Activated CD4-positive, alpha-beta memory T cell treated with anti-CD3 and anti-CD28 coated beads for 36 hours (primary cell): ENCODE data around the gene GAS6. TPM values are rescaled to one million over a fixed set of nuclear protein-coding genes. Genes with fewer than 3 reads are reported as not detected.
"Not testable (repeated sequence)": the region's sequence is repeated elsewhere in the genome, so short reads cannot be mapped to it uniquely, and the experiment has no call there.

Experiments
- CTCF ChIA-PET: fragments of 350-600 bp; sonication (Branson Sonifier 250); formaldehyde crosslinking; loops from one replicate; lab custom pipeline; 2021; ENCODE audit warnings: antibody characterized with exemption, inconsistent platforms; lab: Charles Lee
- POLR2A ChIA-PET: fragments of 350-600 bp; sonication (Branson Sonifier 250); formaldehyde crosslinking; loops from one replicate; lab custom pipeline; 2021; ENCODE audit warnings: antibody characterized with exemption; lab: Charles Lee
- DNase-seq: peaks from one replicate; pipeline ENCODE4 v3.0.0-alpha.2; 2020
- H3K27ac Mint-ChIP-seq: one replicate; pipeline ENCODE4 v1.8.0; 2021; ENCODE audit warnings: mixed read lengths
- H3K27me3 Mint-ChIP-seq: one replicate; pipeline ENCODE4 v1.8.0; 2021; ENCODE audit warnings: mixed read lengths
- H3K36me3 Mint-ChIP-seq: one replicate; pipeline ENCODE4 v1.8.0; 2021; ENCODE audit warnings: mixed read lengths
- H3K4me1 Mint-ChIP-seq: one replicate; pipeline ENCODE4 v1.8.0; 2021; ENCODE audit warnings: low read depth, mixed read lengths
- H3K4me3 Mint-ChIP-seq: one replicate; pipeline ENCODE4 v1.8.0; 2021; ENCODE audit warnings: mild to moderate bottlenecking, mixed read lengths
- H3K9me3 Mint-ChIP-seq: one replicate; pipeline ENCODE4 v1.8.0; 2021; ENCODE audit warnings: mixed read lengths
- intact Hi-C: fragments of 100-400 bp; cut with micrococcal nuclease; formaldehyde crosslinking; loops from one replicate; pipeline ENCODE4 v1.15.1; 2023
- total RNA-seq, 2 experiments: library from RNA; stranded (reverse); gene quantifications; one replicate each; pipeline ENCODE4 v1.2.3, GENCODE V29; 2021

Gene GAS6
- total RNA-seq, 2 experiments from 2014 or later: 1.5 TPM

DNA sequence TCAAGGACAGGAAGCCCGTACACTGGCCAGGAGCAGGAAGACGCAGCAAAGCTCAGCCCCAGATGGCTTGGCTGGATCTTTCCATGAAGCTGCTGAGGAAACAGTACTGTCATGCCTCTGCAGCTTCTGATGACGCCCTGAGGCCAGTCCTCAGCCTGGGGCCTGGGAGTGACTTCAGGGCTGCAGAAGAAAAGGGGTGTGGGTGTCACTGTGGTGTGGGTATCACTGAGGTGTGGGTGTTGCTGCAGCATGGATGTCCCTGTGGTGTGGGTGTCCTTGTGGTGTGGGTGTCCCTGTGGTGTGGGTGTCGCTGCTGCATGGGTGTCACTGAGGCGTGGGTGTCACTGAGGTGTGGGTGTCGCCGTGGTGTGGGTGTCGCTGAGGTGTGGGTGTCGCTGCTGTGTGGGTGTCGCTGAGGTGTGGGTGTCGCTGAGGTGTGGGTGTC lies 12.0 kb upstream of the GAS6 start:
- Mint-ChIP-seq H3K4me1 (peaks cover 1% of the 10 kb centered on the region), H3K27ac (peak overlapping the region; percentile 45), H3K27me3 (peaks cover 2% of the 10 kb centered on the region), H3K9me3 (peaks cover 3% of the 10 kb centered on the region), H3K36me3 (no peaks in the 10 kb centered on the region), H3K4me3 (peak overlapping the region; percentile 29)
- no peak for DNase-seq
- CTCF ChIA-PET: no interaction called here
- intact Hi-C loops: no loop called here
- POLR2A ChIA-PET: no interaction called here

DNA sequence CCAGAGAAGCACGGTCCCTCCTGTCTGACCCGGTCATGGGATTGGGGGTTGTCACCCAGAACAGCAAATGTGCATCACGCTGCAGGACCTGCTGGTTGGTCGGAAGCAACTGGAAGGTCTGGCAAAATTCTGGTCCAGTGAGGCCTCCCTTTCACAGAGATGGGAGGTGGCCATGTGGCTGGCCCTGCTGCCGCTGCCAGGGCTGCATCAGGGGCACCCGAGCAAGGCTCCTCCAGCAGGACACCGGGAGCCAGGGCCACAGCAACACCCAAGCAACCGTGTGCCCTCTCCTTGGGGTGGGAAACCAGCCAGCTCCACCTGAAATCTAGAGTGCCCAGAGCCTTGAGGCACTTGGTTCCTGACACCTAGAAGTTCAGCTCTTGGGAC lies 11.5 kb upstream of the GAS6 start:
- Mint-ChIP-seq H3K27me3 (peaks cover 2% of the 10 kb centered on the region), H3K36me3 (no peaks in the 10 kb centered on the region), H3K4me1 (no peaks in the 10 kb centered on the region), H3K4me3 (no peak overlapping the region), H3K27ac (no peak overlapping the region), H3K9me3 (peaks cover 3% of the 10 kb centered on the region)
- CTCF ChIA-PET: no interaction called here
- intact Hi-C loops: no loop called here
- no peak for DNase-seq
- POLR2A ChIA-PET: no interaction called here

DNA sequence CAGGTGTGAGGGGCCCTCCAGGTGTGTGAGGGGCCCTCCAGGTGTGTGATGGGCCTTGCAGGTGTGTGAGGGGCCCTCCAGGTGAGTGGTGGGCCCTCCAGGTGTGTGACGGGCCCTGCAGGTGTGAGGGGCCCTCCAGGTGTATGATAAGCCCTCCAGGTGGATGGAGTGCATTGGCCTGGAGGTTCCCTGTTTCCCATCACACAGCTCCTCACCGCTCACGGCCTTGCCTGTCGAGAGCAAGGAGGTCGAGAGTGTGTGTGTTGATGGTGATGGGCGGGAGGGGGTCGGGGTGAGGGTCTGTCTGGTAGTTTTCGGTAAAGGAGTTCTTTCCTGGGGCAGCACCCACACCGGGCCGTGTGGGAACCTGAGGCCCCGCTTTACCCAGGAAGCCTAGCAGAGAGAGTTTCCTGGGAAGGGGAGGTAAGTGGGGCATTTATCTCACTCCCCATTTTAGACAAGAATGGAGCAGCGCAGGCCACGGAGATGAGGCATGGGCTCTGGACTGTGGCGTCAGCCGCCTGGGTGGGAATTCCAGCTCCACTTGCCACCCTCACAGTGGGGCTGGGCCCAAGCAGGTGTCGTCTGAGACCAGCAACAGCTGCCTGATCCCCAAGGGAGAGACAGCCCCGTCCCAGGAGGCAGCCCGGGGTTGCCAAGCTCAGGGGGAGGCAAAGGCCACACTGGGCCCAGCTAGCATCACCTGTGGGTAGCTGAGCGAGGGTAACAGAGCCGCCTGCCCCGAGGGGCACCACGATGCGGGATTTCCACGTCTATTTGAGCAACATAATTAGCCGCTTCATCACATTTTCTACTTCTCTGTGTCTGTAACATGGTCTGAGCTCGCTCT lies 10.9 kb upstream of the GAS6 start:
- Mint-ChIP-seq H3K27ac (no peak overlapping the region), H3K36me3 (no peaks in the 10 kb centered on the region), H3K27me3 (peaks cover 4% of the 10 kb centered on the region), H3K9me3 (peaks cover 3% of the 10 kb centered on the region), H3K4me1 (no peaks in the 10 kb centered on the region), H3K4me3 (no peak overlapping the region)
- intact Hi-C loops: no loop called here
- ChIA-PET CTCF (no interaction called here), POLR2A (no interaction called here)
- DNase-seq: no peak

DNA sequence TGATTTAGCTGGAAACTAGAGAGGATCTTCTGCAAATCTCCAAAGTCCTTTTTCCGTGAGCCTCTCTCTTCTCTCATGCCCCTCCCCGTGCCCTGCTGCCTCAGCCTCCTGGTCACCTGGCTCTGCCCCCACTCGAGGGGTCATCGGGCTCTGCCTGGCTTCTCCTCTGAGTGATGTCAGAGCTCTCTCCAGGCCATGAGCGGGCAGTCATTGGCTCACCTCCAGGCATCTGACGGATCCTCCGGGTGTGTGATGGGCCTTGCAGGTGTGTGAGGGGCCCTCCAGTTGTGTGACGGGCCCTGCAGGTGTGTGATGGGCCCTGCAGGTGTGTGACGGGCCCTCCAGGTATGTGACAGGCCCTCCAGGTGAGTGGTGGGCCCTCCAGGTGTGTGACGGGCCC lies 10.3 kb upstream of the GAS6 start:
- no peak overlapping the region for H3K4me3 Mint-ChIP-seq
- intact Hi-C loops: no loop called here
- H3K27ac Mint-ChIP-seq: no peak overlapping the region
- POLR2A ChIA-PET: no interaction called here
- H3K36me3 Mint-ChIP-seq: no peaks in the 10 kb centered on the region
- peaks cover 5% of the 10 kb centered on the region for H3K27me3 Mint-ChIP-seq
- CTCF ChIA-PET: no interaction called here
- peaks cover 3% of the 10 kb centered on the region for H3K9me3 Mint-ChIP-seq
- H3K4me1 Mint-ChIP-seq: no peaks in the 10 kb centered on the region
- no peak for DNase-seq

DNA sequence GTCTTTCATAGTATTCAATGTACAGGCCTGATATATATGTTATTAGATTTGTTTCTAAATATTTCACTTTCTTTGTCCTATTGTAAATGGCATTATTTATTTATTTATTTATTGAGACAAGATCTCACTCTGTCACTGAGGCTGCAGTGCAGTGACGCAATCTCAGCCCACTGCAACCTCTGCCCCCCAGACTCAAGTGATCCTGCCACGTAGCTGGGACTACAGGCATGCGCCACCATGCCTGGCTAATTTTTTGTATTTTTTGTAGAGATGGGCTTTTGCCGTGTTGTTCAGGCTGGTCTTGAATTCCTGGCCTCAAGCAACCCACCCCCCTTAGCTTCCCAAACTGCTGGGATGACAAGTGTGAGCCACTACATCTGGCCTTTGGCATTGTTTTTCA lies 5.4 kb upstream of the GAS6 start:
- Mint-ChIP-seq H3K9me3 (peaks cover 2% of the 10 kb centered on the region), H3K36me3 (peaks cover 3% of the 10 kb centered on the region), H3K27me3 (peaks cover 34% of the 10 kb centered on the region), H3K4me1 (peaks cover 5% of the 10 kb centered on the region), H3K4me3 (no peak overlapping the region), H3K27ac (no peak overlapping the region)
- no peak for DNase-seq
- ChIA-PET CTCF (no interaction called here), POLR2A (no interaction called here)
- intact Hi-C loops: no loop called here

DNA sequence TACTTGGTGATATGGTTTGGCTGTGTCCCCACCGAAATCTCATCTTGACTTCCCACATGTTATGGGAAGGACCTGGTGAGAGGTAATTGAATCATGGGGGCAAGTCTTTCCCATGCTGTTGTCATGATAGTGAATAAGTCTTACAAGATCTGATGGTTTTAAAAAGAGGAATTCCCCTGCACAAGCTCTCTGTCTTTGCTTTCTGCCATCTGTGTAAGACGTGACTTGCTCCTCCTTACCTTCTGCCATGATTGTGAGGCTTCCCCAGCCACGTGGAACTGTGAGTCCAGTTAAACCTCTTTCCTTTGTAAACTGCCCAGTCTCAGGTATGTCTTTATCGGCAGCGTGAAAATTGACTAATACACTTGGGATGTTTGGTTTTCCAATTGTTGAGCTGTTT lies 4.0 kb upstream of the GAS6 start:
- H3K4me1 Mint-ChIP-seq, POLR2A ChIA-PET, CTCF ChIA-PET, DNase-seq, H3K27ac Mint-ChIP-seq, H3K36me3 Mint-ChIP-seq, H3K9me3 Mint-ChIP-seq, intact Hi-C loops, H3K4me3 Mint-ChIP-seq: not testable (repeated sequence)
- peaks cover 37% of the 10 kb centered on the region for H3K27me3 Mint-ChIP-seq

DNA sequence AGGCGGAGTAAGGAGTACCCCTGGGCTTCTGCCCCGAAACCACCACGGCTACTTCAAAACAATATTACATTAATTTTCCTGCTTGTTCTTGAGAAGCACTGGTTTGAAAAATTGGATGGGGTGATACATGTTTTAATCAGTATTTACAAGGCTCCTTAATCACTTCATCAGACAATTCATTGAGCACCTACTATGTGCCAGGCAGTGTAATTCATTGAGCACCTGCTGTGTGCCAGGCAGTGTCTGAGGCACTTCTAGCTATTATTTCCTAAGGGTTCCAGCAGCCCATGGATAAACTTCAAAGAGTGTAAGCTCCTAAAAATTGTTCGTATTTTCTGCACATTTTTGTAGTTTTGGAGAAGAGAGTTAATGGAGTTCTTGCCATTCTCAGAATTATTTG lies 1.6 kb upstream of the GAS6 start:
- H3K36me3 Mint-ChIP-seq: peaks cover 6% of the 10 kb centered on the region
- peaks cover 47% of the 10 kb centered on the region for H3K27me3 Mint-ChIP-seq
- H3K27ac Mint-ChIP-seq: no peak overlapping the region
- ChIA-PET POLR2A (no interaction called here), CTCF (no interaction called here)
- DNase-seq: no peak
- intact Hi-C loops: no loop called here
- H3K4me3 Mint-ChIP-seq: no peak overlapping the region
- H3K9me3 Mint-ChIP-seq: peaks cover 2% of the 10 kb centered on the region
- H3K4me1 Mint-ChIP-seq: peaks cover 12% of the 10 kb centered on the region

DNA sequence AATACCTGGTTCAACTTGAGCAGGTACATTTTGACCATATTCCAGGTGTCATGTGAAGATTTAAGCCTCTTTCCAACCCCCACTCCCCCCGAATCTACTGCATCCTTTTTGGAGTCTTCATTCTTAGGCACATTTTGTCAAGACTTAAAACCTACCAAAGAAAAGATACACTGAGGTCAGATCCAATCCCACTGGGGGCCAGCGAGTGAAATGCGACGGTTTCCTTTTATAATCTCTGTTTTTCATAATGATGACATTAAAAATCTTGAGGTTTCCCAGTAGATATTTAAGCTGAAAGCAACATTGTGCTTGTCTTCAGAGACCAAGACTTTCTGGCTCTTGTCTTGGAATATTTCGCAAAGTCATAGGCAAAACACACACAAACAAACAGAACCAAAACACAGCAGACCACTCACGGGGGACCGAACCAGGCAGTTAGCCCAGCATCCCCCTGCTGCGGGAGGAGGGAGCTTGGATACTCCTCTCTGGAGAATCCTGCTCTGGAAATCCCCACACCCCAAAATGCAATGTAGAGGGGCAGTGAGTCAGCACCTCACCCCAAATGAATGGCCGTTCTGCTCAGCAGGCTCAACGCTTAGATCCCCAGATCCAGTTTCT lies 506 bp upstream of the GAS6 start:
- intact Hi-C loops: no loop called here
- peaks cover 44% of the 10 kb centered on the region for H3K27me3 Mint-ChIP-seq
- CTCF ChIA-PET: interaction anchor here (0.9 kb wide), 1 partner anchor 139 kb away, joined by 3 read pairs; no protein-coding TSS in a partner anchor
- H3K4me3 Mint-ChIP-seq: peak overlapping the region; percentile 60
- peaks cover 12% of the 10 kb centered on the region for H3K4me1 Mint-ChIP-seq
- DNase-seq: no peak
- H3K27ac Mint-ChIP-seq: no peak overlapping the region
- H3K36me3 Mint-ChIP-seq: peaks cover 6% of the 10 kb centered on the region
- H3K9me3 Mint-ChIP-seq: peaks cover 3% of the 10 kb centered on the region
- POLR2A ChIA-PET: no interaction called here

DNA sequence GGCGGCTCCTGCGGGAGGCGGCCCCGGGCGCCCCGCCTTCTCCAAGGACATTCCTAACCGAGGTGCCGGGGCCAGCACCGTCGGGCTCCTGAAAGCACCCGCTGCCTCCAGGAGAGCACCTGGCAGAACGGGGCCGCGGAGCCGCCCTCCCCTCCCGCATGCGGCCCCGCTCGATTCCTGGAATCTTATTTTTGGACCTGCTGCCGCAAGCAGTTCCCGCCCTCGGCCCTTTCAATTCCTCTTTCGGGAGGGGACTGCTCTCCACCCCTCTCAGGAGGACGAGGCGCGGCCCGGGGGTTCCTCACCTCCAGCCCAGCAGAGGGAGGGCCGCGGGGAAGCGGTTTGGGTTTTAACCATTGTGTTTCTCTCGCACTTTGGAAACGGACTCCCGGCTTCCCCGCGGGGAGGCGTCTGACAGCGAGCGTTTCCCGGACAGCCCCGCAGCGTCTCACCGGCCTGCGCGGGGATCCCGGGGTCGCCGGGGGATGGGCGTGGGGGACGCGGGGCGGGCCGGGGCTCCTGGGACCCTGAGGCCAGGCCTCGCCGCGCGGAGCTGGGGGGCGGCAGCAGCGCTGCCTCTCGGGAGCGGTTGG lies 849 bp downstream of the GAS6 start:
- Mint-ChIP-seq H3K4me1 (peaks cover 12% of the 10 kb centered on the region), H3K27me3 (peaks cover 36% of the 10 kb centered on the region), H3K27ac (no peak overlapping the region), H3K4me3 (peak overlapping the region; percentile 64), H3K36me3 (peaks cover 3% of the 10 kb centered on the region), H3K9me3 (peaks cover 12% of the 10 kb centered on the region)
- intact Hi-C loops: no loop called here
- CTCF ChIA-PET: no interaction called here
- POLR2A ChIA-PET: no interaction called here
- DNase-seq: peak; percentile 31

DNA sequence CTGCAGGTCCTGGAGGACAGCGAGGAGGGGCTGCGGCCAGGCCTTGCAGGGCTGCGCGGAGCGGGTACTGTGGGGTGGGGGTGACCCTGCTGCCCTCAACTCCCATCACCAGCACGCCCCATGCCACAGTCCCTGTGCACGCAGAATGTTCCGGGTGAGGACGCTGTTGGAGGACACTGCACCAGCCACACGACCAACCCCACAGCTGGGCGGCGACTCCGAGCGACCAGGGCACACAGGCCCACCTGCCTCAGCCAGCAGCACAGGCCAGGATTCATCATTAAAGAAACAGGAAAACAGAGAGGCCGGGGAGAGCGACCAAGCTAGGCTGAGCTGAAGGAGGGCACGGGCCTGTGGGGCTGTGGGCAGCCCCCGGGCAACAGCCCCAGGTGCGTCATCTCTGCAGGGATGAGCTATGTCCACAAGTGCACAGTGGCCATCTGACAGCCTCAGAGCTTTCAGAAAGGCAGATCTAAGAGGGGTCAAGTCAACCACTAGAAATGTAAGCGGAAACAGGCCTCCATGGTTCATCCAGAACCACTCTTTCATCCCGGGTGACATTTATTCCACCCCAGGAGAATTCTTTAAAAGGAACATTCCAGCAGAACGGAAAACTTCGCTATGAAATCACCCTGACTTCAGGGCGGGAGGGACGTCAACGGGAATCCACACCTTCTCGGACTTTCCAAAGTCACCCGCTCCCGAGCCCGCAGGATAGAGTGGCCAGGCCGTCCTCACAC lies 1.5 kb downstream of the GAS6 start:
- DNase-seq: no peak
- Mint-ChIP-seq H3K9me3 (peaks cover 11% of the 10 kb centered on the region), H3K4me1 (peaks cover 12% of the 10 kb centered on the region), H3K36me3 (peaks cover 3% of the 10 kb centered on the region), H3K27ac (no peak overlapping the region), H3K27me3 (peaks cover 33% of the 10 kb centered on the region), H3K4me3 (peak overlapping the region; percentile 62)
- CTCF ChIA-PET: no interaction called here
- POLR2A ChIA-PET: no interaction called here
- intact Hi-C loops: no loop called here

DNA sequence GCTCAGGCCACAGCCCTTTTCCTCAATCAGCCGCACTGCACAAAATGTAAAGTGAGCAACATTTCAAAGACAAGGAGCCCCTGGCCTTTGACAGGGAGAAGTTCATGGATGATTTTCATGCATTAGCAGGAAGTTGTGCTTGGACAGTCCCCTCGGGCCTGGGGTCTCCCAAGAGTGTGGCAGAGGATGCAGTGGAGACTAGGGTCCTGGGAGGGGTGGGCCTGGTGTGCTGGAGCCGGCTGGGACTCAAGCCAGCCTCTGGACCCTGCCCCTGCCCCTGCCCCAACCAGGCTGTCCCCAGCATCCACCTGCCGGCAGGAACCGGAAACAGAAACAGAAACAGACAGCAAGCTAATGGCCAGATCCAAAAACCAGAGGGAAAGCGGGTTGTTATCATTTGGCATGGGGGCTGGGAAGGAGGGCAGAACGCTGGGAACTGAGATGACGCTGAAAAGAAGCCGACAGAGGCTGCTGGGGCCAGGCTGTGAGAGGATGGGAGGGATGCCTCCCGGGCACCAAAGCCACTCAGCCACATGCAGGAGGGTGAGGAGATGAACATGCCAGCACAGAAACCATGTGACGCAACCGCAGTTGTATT lies 2.3 kb downstream of the GAS6 start:
- Mint-ChIP-seq H3K9me3 (peaks cover 11% of the 10 kb centered on the region), H3K36me3 (peaks cover 3% of the 10 kb centered on the region), H3K27me3 (peaks cover 33% of the 10 kb centered on the region), H3K4me3 (no peak overlapping the region), H3K4me1 (peaks cover 12% of the 10 kb centered on the region), H3K27ac (no peak overlapping the region)
- ChIA-PET CTCF (no interaction called here), POLR2A (no interaction called here)
- no peak for DNase-seq
- intact Hi-C loops: no loop called here
